Inferior parietal cortex (tissue), 1 donor: ENCODE measurements around the gene RPL7A.
"Not testable (repeated sequence)": the region's sequence is repeated elsewhere in the genome, so short reads cannot be mapped to it uniquely, and the experiment has no call there.

Source experiments
- DNase-seq: peaks from one replicate; pipeline ENCODE4 v3.0.0-alpha.2; 2016; ENCODE audit errors: extremely low spot score

The RPL7A gene

DNA sequence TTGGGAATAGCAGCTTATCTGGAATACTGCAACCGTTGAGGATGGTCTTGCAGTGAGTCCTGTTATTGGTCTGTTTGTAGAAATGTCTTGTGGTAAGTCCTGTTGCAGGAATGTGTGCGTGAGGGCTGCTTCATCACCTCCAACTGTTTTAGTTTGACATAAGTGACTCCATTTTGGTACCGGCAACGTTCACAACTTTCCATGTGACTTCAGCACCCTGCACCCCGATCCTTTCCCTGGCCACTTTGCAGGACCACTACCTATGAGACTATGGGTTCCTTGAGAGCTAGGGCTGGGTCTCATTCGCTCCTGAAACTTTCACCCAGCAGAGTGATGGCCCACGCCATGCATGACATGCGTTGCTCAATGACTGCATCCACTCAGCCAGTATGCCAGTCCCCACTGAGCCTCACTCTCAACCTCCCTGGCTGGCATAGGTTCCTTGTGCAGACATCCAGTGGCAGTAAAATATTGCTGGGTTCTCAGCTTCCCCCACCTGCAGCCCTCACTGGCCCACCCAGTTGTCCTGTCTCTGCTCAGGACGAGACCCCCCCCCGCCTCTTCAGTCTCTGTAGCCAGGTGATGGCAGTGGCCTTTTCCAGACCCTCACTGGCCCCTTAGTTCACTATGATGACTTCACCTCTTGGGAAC lies 20.1 kb upstream of the RPL7A start:
- no peak for DNase-seq

DNA sequence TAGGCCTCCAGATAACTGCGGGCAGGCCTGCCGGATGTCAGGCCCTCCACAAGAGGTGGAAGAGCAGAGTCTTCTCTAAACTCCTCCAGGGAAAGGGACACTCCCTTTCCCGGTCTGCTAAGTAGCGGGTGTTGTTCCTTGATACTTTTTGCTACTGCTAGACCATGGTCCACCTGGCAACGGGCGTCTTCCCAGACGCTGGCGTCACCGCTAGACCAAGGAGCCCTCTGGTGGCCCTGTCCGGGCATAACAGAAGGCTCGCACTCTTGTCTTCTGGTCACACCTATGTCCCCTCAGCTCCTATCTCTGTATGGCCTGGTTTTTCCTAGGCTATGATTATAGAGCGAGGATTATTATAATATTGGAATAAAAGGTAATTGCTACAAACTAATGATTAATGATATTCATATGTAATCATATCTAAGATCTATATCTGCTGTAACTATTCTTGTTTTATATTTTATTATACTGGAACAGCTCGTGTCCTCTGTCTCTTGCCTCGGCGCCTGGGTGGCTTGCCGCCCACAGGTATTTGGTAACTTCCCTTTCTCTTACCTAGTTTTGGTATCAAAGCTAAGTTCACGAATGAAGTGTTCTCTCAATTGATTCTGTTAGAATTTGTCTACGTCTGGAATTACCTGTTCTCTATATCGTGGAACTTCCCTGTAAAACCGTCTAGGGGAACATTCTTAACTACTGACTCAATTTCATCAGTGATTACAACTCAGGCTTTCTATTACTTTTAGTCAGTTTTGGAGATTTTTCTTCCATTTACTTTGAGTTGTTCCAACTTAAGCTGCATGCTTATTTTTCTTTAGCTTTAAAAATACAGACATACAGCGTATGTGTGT lies 18.5 kb upstream of the RPL7A start:
- not testable (repeated sequence) for DNase-seq

DNA sequence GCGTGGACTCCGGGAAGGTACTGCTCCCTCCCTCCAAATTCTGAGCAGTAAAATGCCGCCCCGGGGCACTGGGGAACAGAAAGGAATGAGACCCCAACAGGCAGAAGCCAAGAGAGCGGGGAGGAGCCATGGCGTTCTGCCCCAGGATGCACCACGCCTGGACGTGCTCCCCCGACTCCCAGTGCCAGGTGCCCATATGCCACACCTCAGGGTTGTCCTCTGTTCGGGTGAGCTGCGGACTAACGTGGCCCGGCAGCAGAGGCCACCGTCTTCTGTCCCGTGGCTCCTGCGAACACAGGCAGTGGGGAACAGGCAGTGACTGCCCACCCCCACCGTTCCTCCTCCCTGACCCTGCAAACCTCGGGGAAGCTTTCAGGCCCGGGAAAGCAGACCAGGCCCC lies 16.8 kb upstream of the RPL7A start:
- no peak for DNase-seq

DNA sequence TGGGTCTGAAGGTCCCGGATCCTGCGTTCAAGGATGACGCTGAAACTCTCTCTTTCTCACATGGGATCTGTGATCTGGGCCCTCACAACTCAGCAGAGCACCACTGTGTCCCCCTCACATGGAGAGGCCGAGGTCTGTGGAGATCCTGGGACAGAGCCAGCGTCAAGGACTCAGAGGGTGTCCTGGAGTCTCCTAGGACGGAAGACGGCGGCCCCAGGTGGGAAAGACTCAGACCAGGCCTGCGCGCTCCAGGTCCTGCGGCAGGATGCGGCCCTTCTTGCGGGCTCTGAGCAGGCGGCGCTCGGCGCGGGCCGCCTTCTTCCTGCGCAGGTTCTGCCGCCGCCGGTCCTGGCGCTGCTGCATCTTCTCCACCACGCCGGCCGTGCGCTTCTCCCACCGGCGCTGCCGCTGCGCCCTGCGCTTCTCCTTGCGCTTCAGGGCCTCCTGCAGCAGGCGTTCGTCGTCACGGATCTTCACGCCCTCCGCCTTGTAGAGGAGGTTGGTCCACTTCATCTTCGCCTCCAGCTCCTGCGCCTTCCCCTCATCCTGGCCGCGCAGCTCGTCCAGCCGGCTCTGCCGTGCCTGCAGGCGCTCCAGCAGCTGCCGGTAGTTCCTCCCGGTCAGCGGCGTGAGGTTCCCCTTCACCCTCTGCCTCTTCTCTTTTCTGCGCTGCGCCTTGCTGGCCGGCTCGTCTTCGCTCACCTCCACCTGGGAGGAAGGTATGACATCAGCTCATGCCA lies 16.2 kb upstream of the RPL7A start:
- DNase-seq: no peak

DNA sequence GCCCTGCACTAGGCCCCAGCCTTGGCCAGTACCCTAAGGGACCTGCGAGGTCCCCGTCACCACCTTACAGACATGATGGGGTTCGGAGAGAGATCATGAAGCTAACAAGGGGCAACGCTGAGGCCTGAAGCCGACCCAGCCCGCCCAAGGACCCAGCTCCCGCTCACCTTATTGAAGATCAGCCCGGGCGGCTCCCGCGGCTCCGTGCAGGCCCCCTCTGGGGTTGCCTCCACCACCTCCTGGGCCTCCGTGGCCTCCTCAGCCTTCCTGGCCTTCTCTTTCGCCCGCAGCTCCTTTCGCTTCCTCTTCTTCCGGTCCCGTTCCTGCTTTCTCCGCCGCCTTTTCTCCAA lies 15.7 kb upstream of the RPL7A start:
- DNase-seq: no peak

DNA sequence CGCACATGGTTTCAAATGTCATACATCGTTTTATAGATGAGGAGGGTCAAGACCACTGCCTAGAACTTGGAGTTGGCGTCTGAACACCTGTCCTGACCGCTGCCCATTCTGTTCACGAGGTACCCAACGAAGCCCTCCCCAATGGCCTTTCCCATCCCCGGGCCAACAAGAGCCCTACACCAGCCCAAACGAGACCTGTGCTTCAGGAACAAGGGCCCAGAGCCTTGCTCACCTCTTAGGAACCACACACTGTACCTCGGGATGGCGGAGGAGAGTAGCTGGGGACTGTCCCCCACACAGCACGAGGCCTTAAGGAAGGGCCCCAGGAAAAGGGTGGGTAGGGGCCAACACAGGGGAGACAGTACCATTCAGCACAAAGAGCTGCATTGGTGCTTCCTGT lies 15.0 kb upstream of the RPL7A start:
- DNase-seq: no peak

DNA sequence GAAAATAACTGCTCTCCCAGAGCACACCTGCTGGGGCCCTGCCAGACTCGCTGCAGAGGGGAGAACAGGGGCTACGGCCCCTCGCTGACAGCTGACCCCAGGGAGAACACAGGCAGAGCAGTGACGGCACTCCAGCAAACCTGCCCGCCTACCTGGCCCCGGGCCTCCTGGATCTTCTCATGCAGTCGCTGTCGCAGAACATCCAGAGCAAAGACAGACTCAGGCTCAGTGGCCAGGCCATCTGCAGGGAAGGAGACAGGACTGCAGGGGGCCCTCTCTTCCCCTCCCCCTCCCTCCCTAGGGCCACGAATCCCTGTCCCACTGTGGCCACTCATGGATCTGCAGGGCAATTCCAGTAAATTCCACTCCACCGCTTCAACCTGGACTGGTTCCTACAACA lies 14.5 kb upstream of the RPL7A start:
- no peak for DNase-seq

DNA sequence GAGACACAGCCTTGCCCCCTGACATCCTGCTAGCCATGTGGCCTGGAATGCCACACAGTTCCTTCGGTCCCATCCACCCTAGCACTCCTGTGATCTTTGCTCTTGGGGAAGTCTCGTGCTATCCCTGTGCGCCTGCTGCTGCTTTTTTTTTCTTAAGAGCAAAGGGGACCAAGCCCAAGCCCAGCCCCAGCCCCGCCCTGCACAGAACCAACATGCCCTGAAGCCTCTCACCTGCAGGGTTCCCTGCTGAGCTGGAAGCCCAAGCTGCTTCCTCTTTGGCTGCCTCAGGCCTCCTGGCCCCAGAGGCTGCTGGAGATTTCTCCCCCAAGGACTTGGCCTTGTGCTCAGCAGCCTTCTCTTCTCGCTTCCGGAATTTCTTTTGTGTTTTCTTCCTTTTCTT lies 13.9 kb upstream of the RPL7A start:
- DNase-seq: no peak

DNA sequence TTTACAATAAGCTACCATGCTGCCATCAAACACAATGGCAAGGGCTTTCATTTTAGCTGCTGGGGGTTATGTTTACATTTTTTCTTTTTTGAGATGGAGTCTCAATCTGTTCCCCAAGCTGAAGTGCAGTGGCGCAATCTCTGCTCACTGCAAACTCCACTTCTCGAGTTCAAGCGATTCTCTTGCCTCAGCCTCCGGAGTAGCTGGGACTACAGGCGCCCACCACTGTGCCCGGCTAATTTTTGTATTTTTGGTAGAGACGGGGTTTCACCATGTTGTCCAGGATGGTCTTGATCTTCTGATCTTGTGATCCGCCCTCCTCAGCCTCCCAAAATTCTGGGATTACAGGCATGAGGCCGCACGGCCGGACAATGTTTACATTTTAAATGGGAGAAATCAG lies 13.1 kb upstream of the RPL7A start:
- DNase-seq: not testable (repeated sequence)

DNA sequence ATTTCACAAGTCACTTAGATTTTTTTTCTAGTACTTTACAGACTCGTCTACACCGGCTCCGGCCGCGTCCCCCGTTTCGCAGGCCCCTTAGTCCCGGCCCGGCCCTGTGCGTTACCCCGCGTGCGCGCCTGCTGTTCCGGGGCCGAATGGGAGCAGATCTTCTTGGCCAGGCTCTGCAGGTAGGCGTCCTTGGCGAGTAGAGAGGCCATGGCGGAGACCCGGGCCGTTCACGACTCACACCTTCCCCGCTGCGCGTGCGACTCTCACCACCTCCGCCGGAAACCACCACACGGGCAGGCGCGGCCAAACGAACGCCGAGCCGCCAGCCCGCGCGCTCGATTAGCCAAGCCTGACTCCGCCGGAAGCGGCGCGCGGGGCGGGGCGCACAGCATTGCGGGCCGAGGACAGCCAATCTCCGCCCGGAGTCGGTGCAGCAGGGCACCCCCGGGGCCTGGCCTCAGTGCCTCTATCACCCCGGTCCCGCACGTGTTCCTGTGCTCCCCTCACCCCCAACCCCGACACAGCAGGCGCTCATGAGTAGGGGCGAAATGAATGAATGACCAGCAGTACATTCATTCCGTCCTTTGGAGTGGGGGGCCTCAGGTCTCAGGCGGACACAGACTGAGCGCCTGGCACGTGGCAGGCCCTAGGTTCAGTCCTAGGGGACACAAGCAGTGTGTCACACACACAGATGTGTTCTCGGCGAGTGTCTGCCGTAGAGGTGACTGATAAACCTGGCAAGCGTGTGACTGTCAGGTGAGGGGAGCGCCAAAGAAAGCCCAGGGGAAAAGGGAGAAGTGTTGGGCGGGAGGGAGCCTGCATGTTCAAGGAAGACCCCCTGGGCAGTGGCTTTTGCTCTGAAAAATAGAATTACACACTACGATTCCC lies 11.8 kb upstream of the RPL7A start, which contains the start of gene SURF6:
Gene SURF6, minus strand, starts transcription at position 265 of the 888 bp plus-strand sequence. Its CDS starts 56 bp downstream, at position 209.
- DNase-seq: peak; percentile 93

DNA sequence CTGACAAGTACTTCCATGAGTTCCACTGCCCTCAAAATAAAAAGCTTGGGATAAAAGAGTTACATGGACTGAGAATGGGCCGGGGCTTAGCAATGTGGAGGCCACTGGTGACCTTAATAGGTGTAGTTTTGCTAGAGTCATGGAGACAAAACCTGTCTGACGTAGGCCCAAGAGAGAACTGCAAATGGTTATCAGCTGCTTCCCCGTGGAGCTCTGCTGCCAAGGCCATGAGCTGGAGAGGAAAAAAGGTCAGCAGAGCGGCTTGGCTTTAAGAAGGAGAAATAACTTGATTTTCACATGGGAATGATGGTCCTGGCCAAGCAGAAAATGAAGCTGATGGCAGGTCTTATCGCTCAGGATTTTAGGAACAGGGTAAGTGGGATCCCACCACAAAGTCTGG lies 8.4 kb upstream of the RPL7A start:
- no peak for DNase-seq

DNA sequence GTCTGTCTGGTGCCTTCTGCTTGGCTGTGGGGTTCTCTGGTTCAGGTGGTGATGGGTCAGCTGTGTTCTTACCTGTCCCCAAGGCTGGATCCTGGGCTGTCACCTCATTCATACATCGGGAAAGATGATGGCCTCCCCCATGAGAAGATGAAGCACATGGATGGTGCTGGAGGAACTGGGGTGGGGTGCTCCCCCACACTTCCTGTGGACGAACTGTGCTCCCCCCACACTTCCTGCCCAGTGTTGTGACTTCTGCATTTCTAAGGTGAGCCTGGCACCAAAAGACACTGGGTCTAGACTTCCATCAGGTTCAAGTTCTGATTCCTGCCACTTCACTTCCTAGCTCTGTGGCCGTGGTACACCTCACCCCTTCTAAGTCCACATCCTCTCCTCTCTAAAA lies 7.8 kb upstream of the RPL7A start:
- no peak for DNase-seq

DNA sequence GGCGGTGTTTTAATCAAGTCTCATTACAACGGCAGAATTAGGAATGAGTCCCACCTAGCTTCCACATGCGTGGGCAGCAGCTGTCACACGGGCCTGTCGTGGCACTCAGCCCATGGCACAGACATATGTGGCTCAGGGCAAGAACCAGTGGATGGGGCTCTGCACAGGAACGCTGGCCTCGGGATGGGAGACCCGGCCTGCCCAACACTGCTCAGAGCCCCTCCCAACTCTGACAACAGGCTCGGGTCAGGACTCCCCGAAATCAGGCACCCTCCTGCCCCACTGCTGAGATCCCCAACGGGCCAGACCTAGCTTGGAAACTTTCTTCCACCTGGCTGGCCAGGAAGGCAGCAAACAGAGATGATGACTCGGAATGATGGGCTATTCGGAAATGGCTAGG lies 7.1 kb upstream of the RPL7A start:
- no peak for DNase-seq

DNA sequence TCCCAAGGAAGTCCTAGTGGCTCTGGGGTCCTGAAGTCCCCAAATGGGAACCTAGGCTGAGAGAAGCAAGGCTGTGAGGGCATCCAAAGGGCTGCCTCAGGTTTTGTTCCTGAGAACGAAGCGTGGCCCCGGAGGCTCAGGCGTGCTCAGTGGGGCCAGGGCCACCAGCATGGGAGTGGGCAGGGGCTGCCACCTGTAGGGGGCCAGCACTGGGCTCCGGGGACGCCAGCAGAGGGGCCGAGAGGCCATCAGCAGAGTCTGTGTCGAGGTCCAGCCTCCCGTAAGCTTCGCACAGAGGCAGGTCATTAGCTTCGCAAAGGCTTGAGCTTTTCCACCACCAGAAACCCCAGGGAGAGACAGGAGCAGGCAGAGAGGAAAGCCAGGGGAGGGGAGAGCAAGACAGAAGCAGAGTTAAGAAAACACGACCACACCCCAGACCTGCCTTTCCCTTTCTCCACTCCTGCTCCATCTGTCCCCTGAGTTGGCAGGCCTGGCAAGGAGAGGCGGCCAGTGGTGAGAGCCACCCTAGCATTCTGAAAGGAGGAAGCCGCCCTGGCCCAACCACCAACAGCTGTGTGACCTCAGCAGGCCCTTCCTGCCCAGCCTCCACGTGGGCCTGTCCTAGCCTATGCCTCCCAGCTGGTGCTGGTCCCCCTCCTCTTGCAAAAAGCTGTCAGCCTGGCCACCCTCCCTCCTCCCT lies 6.5 kb upstream of the RPL7A start:
- DNase-seq: no peak

DNA sequence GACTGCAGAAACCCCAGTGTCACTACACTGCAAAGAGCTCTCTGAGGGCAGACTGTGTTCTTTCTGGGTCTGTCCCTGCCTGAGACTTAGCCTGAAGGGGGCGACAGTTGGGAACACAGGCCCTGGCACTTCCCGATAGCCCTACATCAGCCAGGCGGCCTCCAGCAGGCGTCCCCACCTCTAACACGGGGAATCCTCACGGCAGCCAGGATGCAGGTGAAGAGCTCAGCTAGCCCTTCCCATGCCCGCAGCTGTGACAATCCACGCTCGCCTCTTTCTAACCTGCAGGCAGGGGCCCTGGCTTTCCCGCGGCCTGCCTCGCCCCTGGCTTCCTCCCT lies 6.0 kb upstream of the RPL7A start:
- DNase-seq: no peak

DNA sequence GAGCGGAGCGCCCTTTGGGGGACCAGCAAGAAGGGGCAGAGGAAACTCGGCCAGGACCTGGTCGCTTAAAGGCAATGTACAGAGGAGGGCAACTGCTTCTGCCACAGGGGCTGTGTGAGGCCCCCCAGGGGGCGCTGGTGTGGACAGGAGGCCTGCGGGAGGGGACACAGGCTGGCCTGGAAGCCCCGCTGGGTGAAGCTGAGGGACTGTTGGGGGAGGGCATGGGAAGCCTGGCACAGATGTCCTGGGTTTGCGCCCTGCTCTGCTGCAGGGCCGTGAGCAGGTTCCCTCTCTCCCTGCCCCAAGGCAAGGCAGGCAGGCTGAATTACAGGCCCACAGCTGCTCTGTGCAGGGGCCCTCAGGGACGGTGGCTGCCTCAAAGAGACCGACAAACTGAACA lies 5.4 kb upstream of the RPL7A start:
- DNase-seq: no peak

DNA sequence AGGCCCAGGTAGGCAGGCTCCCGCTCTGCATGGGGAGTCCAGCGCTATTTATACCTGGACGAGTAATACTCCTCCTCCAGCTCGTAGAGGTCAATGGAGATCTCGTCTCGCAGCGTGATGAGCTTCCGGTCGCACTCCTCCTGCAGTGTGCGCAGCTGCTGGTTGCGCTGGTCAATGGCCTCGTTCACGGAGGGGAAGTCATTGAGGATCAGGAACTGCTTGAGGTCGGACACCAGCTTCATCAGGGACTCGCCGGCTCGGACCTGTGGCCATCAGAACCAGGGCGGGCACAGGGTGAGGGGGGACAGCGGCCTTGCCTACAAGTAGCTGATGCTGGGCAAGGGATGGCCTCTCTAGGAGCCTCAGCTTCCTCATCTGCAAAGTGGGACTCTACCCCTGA lies 3.9 kb upstream of the RPL7A start:
- no peak for DNase-seq

DNA sequence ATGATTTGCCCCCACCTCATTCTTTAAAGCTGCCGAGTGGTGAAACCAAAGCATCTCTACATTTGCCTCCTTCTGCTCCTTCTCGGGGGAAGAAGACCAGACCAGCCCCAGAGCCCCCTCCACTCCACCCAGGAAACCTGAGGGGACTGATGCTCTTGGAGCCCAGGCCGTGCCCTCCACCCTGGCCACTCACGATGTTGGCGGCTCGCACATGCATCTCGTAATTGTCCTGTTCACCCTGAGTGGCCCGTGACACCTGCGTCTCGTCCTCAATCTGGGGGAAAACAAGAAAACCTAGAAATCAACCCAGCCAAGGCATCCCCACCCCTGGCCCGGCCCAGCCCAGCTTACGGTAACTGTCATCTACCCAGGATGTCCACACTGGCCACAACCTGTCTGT lies 3.0 kb upstream of the RPL7A start:
- DNase-seq: no peak

DNA sequence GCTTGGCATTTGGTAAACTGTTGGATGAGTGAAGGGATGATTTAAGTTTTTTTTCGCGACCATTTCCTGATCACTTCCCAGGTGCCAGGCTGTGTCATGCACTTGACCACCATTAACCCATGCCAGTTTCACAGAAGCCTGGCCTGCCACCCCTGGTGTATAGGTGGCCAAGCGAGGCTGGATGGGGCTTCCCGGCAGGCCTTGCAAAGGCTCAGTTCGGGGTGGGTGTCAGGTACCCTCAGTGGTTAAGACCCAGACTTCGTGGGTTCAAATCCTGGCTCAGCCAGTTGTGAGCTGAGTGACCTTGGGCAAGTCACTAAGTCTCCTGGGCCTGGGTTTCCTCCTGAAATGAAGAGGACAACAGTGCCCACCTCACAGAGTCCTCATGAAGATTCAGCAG lies 2.4 kb upstream of the RPL7A start:
- DNase-seq: no peak

DNA sequence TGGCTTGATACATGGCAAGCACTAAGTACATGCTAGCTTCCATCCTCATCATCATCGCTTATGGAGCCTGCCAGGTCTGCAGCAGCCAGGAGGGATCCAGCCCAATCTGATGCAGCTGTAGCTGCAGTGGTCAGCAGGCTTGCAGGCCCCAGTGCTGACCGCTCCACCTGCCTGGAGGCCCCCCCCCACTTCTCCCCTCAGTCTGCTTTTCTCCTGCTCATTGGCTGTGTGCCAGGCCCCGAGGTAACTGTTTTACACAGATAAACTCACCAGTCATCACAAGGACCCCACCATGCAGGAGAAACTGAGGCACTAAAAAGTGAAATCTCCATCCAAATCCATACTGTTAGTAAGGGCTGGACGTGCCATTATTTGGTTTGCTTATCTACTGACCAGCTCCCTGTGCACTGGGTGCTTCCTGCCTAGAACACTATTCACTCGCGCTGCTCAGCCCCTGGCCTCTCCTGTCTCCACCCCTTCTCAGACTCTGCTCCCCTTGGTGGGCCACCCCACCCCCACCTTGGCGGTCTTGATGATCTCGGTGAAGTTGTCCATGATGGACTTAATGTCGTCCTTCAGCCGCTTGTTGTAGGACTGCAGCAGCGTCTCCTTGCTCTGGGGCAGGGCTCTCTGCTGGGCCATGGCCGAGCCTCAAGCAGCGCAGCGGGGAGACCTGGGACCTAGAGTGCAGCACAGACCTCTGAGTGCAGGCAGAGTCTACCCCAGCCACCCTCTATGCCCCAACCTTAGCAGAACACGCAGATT lies 1.8 kb upstream of the RPL7A start:
- no peak for DNase-seq
